DND-41 (cell line): Measurements from ENCODE around the gene LHX6.

Experiments
- ATAC-seq: fragments of 200-7000 bp; cut with Tn5 transposase; 3 replicates; pipeline ENCODE4 v1.9.1; 2021; ENCODE audit warnings: low read depth; ENCODE audit not compliant: insufficient read depth
- DNase-seq: peaks from one replicate; pipeline ENCODE4 v3.0.0-alpha.2; 2020
- H2AFZ ChIP-seq: 2 replicates; pipeline ENCODE4 v1.6.0; 2012; ENCODE audit warnings: low read depth, low read length
- H3K27ac ChIP-seq: 2 replicates; pipeline ENCODE4 v1.5.1; 2012; ENCODE audit warnings: low read length, inconsistent platforms
- H3K27me3 ChIP-seq: fragments of 200-600 bp; sonication (generic); 2 replicates; pipeline ENCODE4 v1.6.0; 2012; ENCODE audit warnings: low read length, mild to moderate bottlenecking, inconsistent platforms; ENCODE audit not compliant: insufficient read depth, poor library complexity
- H3K36me3 ChIP-seq: 2 replicates; pipeline ENCODE4 v1.5.1; 2012; ENCODE audit warnings: low read length, inconsistent platforms; ENCODE audit not compliant: insufficient read depth
- H3K4me1 ChIP-seq: 2 replicates; pipeline ENCODE4 v1.5.1; 2012; ENCODE audit warnings: mild to moderate bottlenecking, low read length; ENCODE audit not compliant: insufficient read depth
- H3K4me2 ChIP-seq: 2 replicates; pipeline ENCODE4 v1.6.0; 2012; ENCODE audit warnings: mild to moderate bottlenecking, moderate library complexity, low read length, inconsistent platforms; ENCODE audit not compliant: insufficient read depth
- H3K4me3 ChIP-seq, 2 experiments: fragments of 200-600 bp in 1 of 2; shearing (Covaris generic) in 1 of 2; 2 replicates each; pipeline ENCODE4 v1.5.1; 2012 to 2016; ENCODE audit warnings: inconsistent platforms in 2 of 2, low read length in 2 of 2, mild to moderate bottlenecking in 2 of 2, low read depth in 1 of 2, moderate library complexity in 1 of 2
- H3K79me2 ChIP-seq: 2 replicates; pipeline ENCODE4 v1.6.0; 2012; ENCODE audit warnings: low read length, inconsistent platforms; ENCODE audit not compliant: insufficient read depth
- H3K9ac ChIP-seq: 2 replicates; pipeline ENCODE4 v1.6.0; 2012; ENCODE audit warnings: low read depth, mild to moderate bottlenecking, inconsistent platforms, low read length, moderate library complexity
- H3K9me3 ChIP-seq: 2 replicates; pipeline ENCODE4 v1.5.1; 2012; ENCODE audit warnings: low read length, moderate library complexity, mild to moderate bottlenecking, inconsistent platforms; ENCODE audit not compliant: insufficient read depth, severe bottlenecking
- H4K20me1 ChIP-seq: 2 replicates; pipeline ENCODE4 v1.6.0; 2012; ENCODE audit warnings: low read length; ENCODE audit not compliant: insufficient read depth
- CTCF ChIP-seq: IDR thresholded peaks from 2 replicates; pipeline ENCODE4 v1.5.1; 2012; ENCODE audit warnings: borderline replicate concordance, low read length, moderate library complexity, mild to moderate bottlenecking; ENCODE audit not compliant: poor library complexity, severe bottlenecking; ENCODE audit errors: extremely low read depth
- EZH2 ChIP-seq: IDR thresholded peaks from 3 replicates; pipeline ENCODE4 v1.6.1; 2012; ENCODE audit warnings: borderline replicate concordance, low read depth, mild to moderate bottlenecking, moderate library complexity, low read length, inconsistent platforms; ENCODE audit not compliant: severe bottlenecking

The LHX6 gene

GRCh38 chr9:122225312-122226141, 3.2 kb downstream of the LHX6 start:
- H3K36me3 ChIP-seq: no peaks in the 10 kb centered on the region
- TF ChIP-seq EZH2 (no peak), CTCF (no peak)
- H3K4me3 ChIP-seq: no peak overlapping the region
- peaks cover 8% of the 10 kb centered on the region for H3K27me3 ChIP-seq
- H3K4me2 ChIP-seq: no peak overlapping the region
- H3K27ac ChIP-seq: no peak overlapping the region
- H3K79me2 ChIP-seq: no peaks in the 10 kb centered on the region
- DNase-seq (no peak), ATAC-seq (no peak)
- H3K9ac ChIP-seq: no peak overlapping the region
- H3K9me3 ChIP-seq: no peaks in the 10 kb centered on the region
- no peaks in the 10 kb centered on the region for H4K20me1 ChIP-seq
- H3K4me1 ChIP-seq: no peaks in the 10 kb centered on the region
- no peak overlapping the region for H2AFZ ChIP-seq

- no peaks in the 10 kb centered on the region for H4K20me1 ChIP-seq
- ATAC-seq (no peak), DNase-seq (no peak)
- H3K9ac ChIP-seq: no peak overlapping the region
- H3K36me3 ChIP-seq: no peaks in the 10 kb centered on the region
- peaks cover 3% of the 10 kb centered on the region for H3K27me3 ChIP-seq
- no peak overlapping the region for H3K4me2 ChIP-seq
- H3K4me1 ChIP-seq: no peaks in the 10 kb centered on the region
- H3K4me3 ChIP-seq: no peak overlapping the region
- TF ChIP-seq EZH2: no peak
- no peak for TF ChIP-seq CTCF
- H3K27ac ChIP-seq: no peak overlapping the region
- H3K79me2 ChIP-seq: no peaks in the 10 kb centered on the region
- no peak overlapping the region for H2AFZ ChIP-seq
- H3K9me3 ChIP-seq: no peaks in the 10 kb centered on the region
Observed at GRCh38 chr9:122223435-122223834, 5.3 kb downstream of the LHX6 start.

GRCh38 chr9:122222791-122223190, 6.0 kb downstream of the LHX6 start:
- no peak overlapping the region for H3K4me3 ChIP-seq
- no peaks in the 10 kb centered on the region for H3K79me2 ChIP-seq
- H3K4me1 ChIP-seq: no peaks in the 10 kb centered on the region
- H3K36me3 ChIP-seq: no peaks in the 10 kb centered on the region
- no peak overlapping the region for H3K9ac ChIP-seq
- DNase-seq (no peak), ATAC-seq (no peak)
- H3K27ac ChIP-seq: no peak overlapping the region
- no peaks in the 10 kb centered on the region for H4K20me1 ChIP-seq
- H3K9me3 ChIP-seq: no peaks in the 10 kb centered on the region
- no peak overlapping the region for H2AFZ ChIP-seq
- no peak overlapping the region for H3K4me2 ChIP-seq
- no peak for TF ChIP-seq EZH2
- H3K27me3 ChIP-seq: peaks cover 3% of the 10 kb centered on the region

GRCh38 chr9:122221183-122221811, 7.5 kb downstream of the LHX6 start:
- Histone ChIP-seq H3K4me3 (no peak overlapping the region), H3K4me2 (no peak overlapping the region), H3K9me3 (no peaks in the 10 kb centered on the region), H4K20me1 (no peaks in the 10 kb centered on the region), H3K36me3 (no peaks in the 10 kb centered on the region), H3K27ac (no peak overlapping the region), H3K9ac (no peak overlapping the region), H3K79me2 (no peaks in the 10 kb centered on the region), H2AFZ (no peak overlapping the region), H3K4me1 (no peaks in the 10 kb centered on the region), H3K27me3 (peaks cover 3% of the 10 kb centered on the region)
- no peak for DNase-seq
- TF ChIP-seq EZH2: no peak
- no peak for ATAC-seq
